22Rv1 (cell line): ENCODE data around the gene CBFA2T2.

Experiments
- H3K27ac ChIP-seq: fragments of 450-650 bp; 2 replicates; pipeline ENCODE4 v1.5.1; 2017
- ZFX ChIP-seq: fragments of 450-650 bp; IDR thresholded peaks from 2 replicates; pipeline ENCODE4 v1.6.1; 2017; ENCODE audit warnings: antibody characterized with exemption, borderline replicate concordance
- TF ChIP-seq, protein P1 (sequence below): fragments of 450-650 bp; IDR thresholded peaks from 2 replicates; pipeline ENCODE4 v1.5.1; 2017; ENCODE audit warnings: mild to moderate bottlenecking

Gene CBFA2T2

DNA sequence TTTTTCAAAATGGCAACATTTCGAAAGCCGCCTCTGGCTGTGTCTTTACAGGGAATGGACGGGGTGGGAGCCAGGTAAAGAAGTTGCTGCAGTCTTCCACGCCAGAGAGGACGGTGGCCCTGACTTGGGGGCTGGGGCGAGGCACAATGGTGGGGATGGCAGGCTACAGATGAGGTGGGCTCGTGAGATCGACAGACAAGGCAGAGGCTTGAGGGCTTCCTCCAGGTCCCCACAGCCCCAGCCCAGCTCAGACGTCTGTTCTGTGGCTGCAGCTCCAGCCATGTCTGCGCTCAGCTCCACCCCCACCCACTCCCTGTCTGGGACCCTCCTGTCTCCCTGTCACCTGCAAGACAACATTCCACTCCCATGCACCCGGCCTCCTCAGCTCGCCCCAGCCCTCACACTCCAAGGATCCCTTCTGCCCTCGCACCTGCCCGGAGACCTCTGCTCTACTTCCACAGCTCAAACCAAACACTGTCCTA lies 164.8 kb downstream of the CBFA2T2 start:
- TF ChIP-seq, protein P1, sequence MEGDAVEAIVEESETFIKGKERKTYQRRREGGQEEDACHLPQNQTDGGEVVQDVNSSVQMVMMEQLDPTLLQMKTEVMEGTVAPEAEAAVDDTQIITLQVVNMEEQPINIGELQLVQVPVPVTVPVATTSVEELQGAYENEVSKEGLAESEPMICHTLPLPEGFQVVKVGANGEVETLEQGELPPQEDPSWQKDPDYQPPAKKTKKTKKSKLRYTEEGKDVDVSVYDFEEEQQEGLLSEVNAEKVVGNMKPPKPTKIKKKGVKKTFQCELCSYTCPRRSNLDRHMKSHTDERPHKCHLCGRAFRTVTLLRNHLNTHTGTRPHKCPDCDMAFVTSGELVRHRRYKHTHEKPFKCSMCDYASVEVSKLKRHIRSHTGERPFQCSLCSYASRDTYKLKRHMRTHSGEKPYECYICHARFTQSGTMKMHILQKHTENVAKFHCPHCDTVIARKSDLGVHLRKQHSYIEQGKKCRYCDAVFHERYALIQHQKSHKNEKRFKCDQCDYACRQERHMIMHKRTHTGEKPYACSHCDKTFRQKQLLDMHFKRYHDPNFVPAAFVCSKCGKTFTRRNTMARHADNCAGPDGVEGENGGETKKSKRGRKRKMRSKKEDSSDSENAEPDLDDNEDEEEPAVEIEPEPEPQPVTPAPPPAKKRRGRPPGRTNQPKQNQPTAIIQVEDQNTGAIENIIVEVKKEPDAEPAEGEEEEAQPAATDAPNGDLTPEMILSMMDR = no peak
- TF ChIP-seq ZFX = no peak
- H3K27ac ChIP-seq = peak overlapping the region; percentile 90

DNA sequence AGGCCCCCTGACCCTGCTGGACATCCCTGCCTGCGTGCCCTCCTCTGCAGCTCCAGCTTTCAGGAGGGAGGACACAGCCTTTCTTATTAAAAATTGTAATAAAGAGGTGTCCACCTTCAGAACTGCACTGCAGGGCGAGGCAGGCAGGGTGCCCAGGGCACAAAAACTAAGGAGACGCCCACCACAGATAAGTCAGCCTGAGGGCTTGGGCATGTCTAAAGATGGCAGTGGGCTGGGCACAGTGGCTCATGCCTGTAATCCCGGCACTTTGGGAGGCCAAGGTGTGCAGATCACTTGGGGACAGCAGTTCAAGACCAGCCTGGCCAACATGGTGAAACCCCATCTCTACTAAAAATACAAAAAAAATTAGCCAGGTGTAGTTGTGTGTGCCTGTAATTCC lies 165.3 kb downstream of the CBFA2T2 start:
- H3K27ac ChIP-seq = peak overlapping the region; percentile 90; the same call in 1 of the 2 replicates
- TF ChIP-seq, protein P1 = no peak
- TF ChIP-seq ZFX = no peak

DNA sequence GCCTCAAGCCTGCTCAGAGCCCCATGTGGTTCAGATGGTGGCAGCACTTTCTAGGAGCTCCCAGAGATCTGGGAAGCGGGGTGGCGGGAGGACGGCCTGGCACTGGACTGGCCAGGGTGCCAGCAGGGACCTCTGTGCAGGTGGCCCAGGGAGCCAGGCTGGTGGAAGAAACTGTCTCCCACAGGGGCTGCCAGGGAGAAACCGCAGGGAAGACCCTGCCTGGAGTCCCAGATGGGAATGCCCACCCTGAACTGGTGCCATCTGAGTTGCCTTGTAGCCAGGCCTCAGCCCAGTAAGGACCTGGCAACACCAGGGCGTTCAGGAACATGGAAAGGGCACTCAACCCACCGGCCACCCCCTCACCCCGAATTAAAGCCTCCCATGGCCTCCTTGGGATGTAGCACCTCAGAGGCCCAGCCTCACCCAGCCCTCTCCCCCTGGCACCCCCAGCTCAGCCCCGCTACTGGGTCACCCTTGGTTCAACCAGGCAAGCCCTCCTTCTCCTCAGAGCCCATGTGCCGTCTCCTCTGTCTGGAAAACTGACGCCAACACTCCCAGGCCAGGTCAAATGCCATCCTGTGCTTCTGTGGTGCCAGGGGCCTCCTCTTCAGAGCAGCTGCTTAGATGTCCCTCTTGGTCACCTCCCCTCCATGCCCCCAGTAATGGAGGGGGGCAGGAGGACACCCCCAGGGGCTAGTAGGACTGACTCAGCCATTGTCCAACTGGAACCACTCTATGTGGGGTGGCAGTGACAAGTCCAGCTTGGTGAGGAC lies 166.3 kb downstream of the CBFA2T2 start:
- no peak overlapping the region for H3K27ac ChIP-seq
- TF ChIP-seq ZFX = no peak
- TF ChIP-seq, protein P1 = no peak

DNA sequence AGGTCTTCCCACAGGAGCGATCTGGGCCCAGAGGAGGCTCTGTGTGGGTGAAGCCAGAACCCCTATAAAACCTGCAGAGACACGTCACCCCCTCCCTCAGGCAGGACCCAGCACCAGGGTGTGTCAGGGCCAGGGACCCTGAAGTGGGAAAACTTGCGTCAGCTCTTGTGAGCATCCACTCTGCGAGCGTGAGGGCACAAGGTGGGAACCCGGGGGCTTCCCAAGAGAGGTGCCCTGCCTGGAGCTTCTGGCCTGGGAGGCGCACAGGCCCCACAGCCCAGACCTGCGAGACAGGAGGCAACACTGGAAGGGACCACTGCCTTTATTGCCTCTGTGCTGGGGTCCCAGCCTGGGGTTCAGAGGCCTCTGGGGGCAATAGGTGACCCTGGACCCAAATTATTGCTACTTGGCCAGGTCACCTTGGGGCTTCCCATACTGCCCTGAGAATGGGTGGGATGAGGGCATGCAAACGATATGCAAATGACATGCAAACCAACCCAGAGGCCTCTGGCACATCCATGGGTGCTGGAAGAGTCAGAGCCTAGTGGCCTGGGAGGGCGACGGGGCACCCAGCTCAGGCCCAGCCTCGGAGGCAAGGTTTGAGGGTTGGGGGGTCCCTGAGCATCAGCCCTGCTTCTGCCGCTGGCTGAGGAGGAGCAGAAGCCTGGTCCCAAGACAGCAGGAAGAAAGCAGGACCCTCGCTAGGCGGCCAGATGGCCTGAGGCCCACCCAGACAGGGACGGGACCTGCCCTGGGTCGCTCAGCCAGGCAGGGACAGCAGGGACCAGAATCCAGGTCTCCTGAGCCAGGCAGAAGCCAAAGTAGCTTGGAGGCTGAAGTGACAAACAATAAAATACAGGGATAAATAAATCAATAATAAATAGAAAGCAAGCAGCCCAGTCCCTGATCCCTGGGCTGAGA lies 167.1 kb downstream of the CBFA2T2 start:
- H3K27ac ChIP-seq = no peak overlapping the region
- TF ChIP-seq ZFX = no peak
- TF ChIP-seq, protein P1 = no peak

DNA sequence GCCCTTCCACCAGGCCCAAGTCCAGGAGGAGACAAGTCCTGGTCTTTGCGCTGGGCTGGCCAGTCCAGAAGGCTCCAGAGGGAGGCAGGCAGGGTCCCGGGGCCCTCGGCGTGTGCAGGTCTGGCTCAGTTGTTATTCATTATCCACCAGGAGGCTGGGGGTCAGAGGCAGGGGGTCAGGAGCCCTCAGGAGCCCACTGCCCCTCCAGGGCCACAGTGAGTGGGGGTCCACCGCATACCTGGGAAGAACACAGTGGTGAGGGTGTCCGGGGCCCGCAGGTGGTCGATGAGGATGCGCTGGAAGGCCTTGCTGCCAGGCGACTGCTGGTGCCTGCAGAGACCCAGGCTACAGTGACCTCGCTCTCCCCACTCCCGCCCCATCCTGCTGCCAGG lies 167.8 kb downstream of the CBFA2T2 start:
- H3K27ac ChIP-seq = no peak overlapping the region
- TF ChIP-seq ZFX = no peak
- TF ChIP-seq, protein P1 = no peak

DNA sequence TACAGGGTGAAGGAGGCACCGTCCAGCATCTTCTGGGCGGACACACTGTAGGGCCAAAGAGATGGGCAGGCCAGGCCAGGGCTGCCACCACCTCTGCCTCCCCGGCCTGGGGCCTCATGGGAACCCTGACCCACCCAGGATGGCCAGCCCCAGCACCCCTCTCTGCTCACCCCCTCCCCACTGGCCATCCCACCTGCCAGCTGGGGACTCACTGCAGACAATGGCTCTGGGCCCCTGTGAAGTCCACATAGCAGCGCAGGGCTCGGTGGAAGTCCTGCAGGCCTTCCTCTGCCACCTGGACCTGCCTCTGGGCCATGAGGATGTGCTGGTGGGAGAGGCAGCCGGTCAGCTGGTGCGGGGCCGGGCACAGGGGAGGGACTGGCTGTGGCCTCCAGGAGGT lies 168.6 kb downstream of the CBFA2T2 start:
- TF ChIP-seq ZFX = no peak
- TF ChIP-seq, protein P1 = no peak
- H3K27ac ChIP-seq = no peak overlapping the region
